Measurements from ENCODE around the gene BTBD2. TPM values are rescaled to one million over a fixed set of nuclear protein-coding genes. Genes with fewer than 3 reads are reported as not detected.
A peak's percentile ranks its signal among the peaks of the same experiment; 100 is the strongest.
"Not testable (repeated sequence)": the region's sequence is repeated elsewhere in the genome, so short reads cannot be mapped to it uniquely, and the experiment has no call there.

The BTBD2 gene
- total RNA-seq, 1 donor from 2014 or later: 28.7 TPM

GRCh38 chr19:2039959-2040646, 24.6 kb upstream of the BTBD2 start:
- Histone ChIP-seq H3K36me3 (ENCODE audit: control insufficient read depth in 3 of 3, insufficient read depth in 3 of 3, low read length in 3 of 3) (peaks cover 18 to 44% (median 33%) of the 10 kb centered on the region in 3 donors), H3K9me3 (ENCODE audit: control insufficient read depth in 3 of 3, low read length in 3 of 3) (peaks cover 0 to 5% (median 0%) of the 10 kb centered on the region in 3 donors), H3K4me1 (ENCODE audit: control insufficient read depth in 3 of 3, insufficient read depth in 3 of 3, low read length in 3 of 3) (peaks cover 57 to 67% (median 60%) of the 10 kb centered on the region in 3 donors), H3K27ac (ENCODE audit: low read depth, low read length) (peak overlapping the region; percentile 98), H3K4me3 (ENCODE audit: low read length in 3 of 3) (peak overlapping the region in 2 of 3 donors; percentile 49 to 66), H3K27me3 (ENCODE audit: control insufficient read depth in 3 of 3, insufficient read depth in 3 of 3, low read length in 3 of 3) (no peaks in the 10 kb centered on the region), H3K9ac (ENCODE audit: low read depth in 1 of 3, low read length in 3 of 3) (peak overlapping the region; percentile 82 to 93 (median 92))

DNA sequence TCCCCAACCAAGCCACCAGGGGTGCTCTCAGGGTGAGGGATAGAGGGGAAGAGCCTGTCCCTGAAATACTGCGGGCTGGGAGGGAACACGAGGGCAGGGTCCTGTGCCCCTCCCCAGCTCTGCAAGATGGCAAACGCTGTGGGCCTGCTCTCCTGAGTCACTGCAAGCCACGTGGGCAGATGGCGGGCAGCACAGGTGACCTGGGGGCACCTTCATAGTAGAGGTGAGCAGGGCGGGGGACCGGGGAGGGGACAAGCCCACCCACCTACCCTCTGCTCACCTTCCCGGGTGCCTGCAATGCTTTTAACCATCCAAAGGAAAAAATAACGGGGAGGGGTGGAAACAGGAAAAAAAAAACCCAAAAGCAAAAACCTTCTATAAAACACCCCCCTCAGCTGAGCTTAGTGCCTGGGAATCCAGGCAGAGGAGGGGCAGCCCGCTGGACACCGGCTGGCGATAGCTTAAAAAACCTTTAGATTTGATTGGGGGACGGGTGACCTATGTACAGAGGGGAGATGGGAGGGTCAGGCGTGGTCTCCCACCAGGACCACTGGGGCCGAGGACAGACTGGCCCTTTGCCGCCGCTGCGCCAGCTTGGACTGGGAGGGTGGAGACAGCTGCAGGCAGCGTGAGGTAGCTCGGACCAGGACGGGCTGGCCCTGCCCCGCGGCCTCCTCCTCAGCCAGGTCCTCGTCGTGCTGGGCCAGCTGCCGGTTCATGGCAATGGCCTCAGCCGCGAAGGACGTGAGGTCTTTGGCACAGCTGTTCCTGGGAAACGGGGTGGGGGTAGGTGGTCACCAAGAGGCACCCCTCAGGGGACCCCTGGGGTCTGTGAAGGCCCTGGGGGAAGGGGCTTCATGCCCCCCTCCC, 23.8 kb upstream of the BTBD2 start:
- H3K27me3 ChIP-seq (ENCODE audit: control insufficient read depth in 3 of 3, insufficient read depth in 3 of 3, low read length in 3 of 3): no peaks in the 10 kb centered on the region
- peak overlapping the region in 1 of 3 donors; percentile 36 for H3K4me3 ChIP-seq (ENCODE audit: low read length in 3 of 3)
- peak overlapping the region; percentile 98 for H3K27ac ChIP-seq (ENCODE audit: low read depth, low read length)
- H3K4me1 ChIP-seq (ENCODE audit: control insufficient read depth in 3 of 3, insufficient read depth in 3 of 3, low read length in 3 of 3): peaks cover 49 to 59% (median 52%) of the 10 kb centered on the region in 3 donors
- peaks cover 0 to 5% (median 0%) of the 10 kb centered on the region in 3 donors for H3K9me3 ChIP-seq (ENCODE audit: control insufficient read depth in 3 of 3, low read length in 3 of 3)
- H3K36me3 ChIP-seq (ENCODE audit: control insufficient read depth in 3 of 3, insufficient read depth in 3 of 3, low read length in 3 of 3): peaks cover 12 to 37% (median 31%) of the 10 kb centered on the region in 3 donors
- peak overlapping the region; percentile 51 to 93 (median 92) for H3K9ac ChIP-seq (ENCODE audit: low read depth in 1 of 3, low read length in 3 of 3)

GRCh38 chr19:2038284-2039088, 23.0 kb upstream of the BTBD2 start:
- no peak overlapping the region for H3K4me3 ChIP-seq (ENCODE audit: low read length in 3 of 3)
- peaks cover 0 to 5% (median 0%) of the 10 kb centered on the region in 3 donors for H3K9me3 ChIP-seq (ENCODE audit: control insufficient read depth in 3 of 3, low read length in 3 of 3)
- peak overlapping the region; percentile 10 to 93 (median 92) for H3K9ac ChIP-seq (ENCODE audit: low read depth in 1 of 3, low read length in 3 of 3)
- peaks cover 41 to 51% (median 44%) of the 10 kb centered on the region in 3 donors for H3K4me1 ChIP-seq (ENCODE audit: control insufficient read depth in 3 of 3, insufficient read depth in 3 of 3, low read length in 3 of 3)
- H3K27me3 ChIP-seq (ENCODE audit: control insufficient read depth in 3 of 3, insufficient read depth in 3 of 3, low read length in 3 of 3): no peaks in the 10 kb centered on the region
- H3K36me3 ChIP-seq (ENCODE audit: control insufficient read depth in 3 of 3, insufficient read depth in 3 of 3, low read length in 3 of 3): peaks cover 11 to 35% (median 30%) of the 10 kb centered on the region in 3 donors
- H3K27ac ChIP-seq (ENCODE audit: low read depth, low read length): peak overlapping the region; percentile 98

- Histone ChIP-seq H3K4me3 (ENCODE audit: low read length in 3 of 3) (no peak overlapping the region), H3K9me3 (ENCODE audit: control insufficient read depth in 3 of 3, low read length in 3 of 3) (peaks cover 0 to 5% (median 0%) of the 10 kb centered on the region in 3 donors), H3K9ac (ENCODE audit: low read depth in 1 of 3, low read length in 3 of 3) (no peak overlapping the region), H3K4me1 (ENCODE audit: control insufficient read depth in 3 of 3, insufficient read depth in 3 of 3, low read length in 3 of 3) (peaks cover 35 to 50% (median 41%) of the 10 kb centered on the region in 3 donors), H3K27me3 (ENCODE audit: control insufficient read depth in 3 of 3, insufficient read depth in 3 of 3, low read length in 3 of 3) (no peaks in the 10 kb centered on the region), H3K27ac (ENCODE audit: low read depth, low read length) (no peak overlapping the region), H3K36me3 (ENCODE audit: control insufficient read depth in 3 of 3, insufficient read depth in 3 of 3, low read length in 3 of 3) (peaks cover 9 to 27% (median 24%) of the 10 kb centered on the region in 3 donors)
Measured at GRCh38 chr19:2037651-2038255, 22.2 kb upstream of the BTBD2 start.

DNA sequence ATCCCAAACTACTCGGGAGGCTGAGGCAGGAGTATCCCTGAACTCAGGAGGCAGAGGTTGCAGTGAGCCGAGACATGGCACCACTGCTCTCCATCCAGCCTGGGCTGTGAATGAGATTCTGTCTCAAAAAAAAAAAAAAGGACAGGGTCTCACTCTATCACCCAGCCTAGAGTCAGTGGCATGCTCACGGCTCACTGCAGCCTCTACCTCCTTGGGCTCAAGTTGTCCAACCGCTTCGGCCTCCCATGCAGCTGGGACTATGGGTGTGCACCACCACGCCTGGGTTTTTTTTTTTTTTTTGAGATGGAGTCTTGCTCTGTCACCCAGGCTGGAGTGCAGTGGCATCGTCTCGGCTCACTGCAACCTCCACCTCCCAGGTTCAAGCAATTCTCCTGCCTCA, 20.9 kb upstream of the BTBD2 start:
- no peak overlapping the region for H3K9ac ChIP-seq (ENCODE audit: low read depth in 1 of 3, low read length in 3 of 3)
- H3K27me3 ChIP-seq (ENCODE audit: control insufficient read depth in 3 of 3, insufficient read depth in 3 of 3, low read length in 3 of 3): no peaks in the 10 kb centered on the region
- H3K4me1 ChIP-seq (ENCODE audit: control insufficient read depth in 3 of 3, insufficient read depth in 3 of 3, low read length in 3 of 3): peaks cover 37 to 53% (median 43%) of the 10 kb centered on the region in 3 donors
- H3K27ac ChIP-seq (ENCODE audit: low read depth, low read length): no peak overlapping the region
- H3K4me3 ChIP-seq (ENCODE audit: low read length in 3 of 3): no peak overlapping the region
- H3K36me3 ChIP-seq (ENCODE audit: control insufficient read depth in 3 of 3, insufficient read depth in 3 of 3, low read length in 3 of 3): peaks cover 9 to 19% (median 18%) of the 10 kb centered on the region in 3 donors
- H3K9me3 ChIP-seq (ENCODE audit: control insufficient read depth in 3 of 3, low read length in 3 of 3): peaks cover 0 to 5% (median 0%) of the 10 kb centered on the region in 3 donors

DNA sequence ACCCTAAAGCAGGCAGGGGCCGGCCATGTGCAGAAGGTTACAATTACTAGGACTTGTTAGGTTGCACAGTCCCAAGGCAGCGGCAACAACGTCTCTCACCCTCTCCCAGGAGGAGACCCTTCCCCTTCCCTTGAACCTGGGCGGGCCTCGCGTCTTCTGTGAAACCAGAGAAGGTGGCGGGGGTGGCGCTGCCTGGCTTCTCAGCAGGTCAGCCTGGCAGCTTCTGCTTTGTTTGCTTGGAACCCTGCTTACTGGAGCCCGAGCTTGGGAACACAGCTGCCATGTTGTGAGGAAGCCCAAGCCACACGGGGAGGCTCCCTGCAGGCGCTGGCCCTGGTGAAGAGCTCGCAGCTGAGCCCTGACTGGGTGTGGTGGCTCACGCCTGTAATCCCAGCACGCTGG, 20.1 kb upstream of the BTBD2 start:
- Histone ChIP-seq H3K4me1 (ENCODE audit: control insufficient read depth in 3 of 3, insufficient read depth in 3 of 3, low read length in 3 of 3) (peaks cover 30 to 47% (median 36%) of the 10 kb centered on the region in 3 donors), H3K27ac (ENCODE audit: low read depth, low read length) (peak overlapping the region; percentile 25)

DNA sequence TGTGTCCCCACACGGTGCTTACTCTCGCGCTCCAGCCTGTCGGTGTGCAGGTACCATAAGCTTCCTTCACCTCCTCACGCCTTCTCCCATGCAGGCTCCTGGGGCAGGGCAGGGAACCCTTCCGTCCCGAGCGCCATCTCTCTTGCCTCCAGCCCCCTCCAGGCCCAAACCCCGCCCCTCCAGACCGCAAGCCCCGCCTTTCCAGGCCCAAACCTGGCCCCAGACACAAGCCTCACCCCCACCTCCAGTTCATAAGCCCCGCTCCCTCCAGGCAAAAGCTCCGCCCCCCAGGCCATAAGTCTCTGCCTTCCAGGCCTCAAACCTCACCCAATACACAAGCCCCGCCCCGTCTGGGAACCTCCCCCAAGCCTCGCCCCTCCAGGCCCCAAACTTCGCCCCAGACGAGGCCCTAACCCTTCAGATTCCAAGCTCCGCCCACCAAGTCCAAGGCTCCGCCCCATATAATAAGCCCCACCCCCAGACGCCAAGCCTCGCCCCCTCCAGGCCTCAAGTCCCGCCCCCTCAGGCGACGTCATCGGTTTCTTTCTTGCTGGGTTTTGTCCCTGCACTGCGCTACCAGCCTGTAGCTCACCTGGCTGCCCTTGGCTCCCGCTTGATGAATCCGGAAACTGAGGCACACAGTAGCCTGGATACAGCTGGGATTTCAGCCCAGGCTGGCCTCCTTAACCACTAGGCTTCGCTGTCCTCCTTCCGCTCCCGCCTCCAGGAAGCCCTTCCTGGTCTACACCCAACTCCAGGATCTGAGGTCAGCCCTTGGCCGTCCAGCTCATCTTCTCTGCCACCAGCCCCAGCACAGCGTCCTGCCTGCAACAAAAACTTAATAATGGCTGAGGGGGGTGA, 19.4 kb upstream of the BTBD2 start:
- Histone ChIP-seq H3K27ac (ENCODE audit: low read depth, low read length) (peak overlapping the region; percentile 25), H3K4me3 (ENCODE audit: low read length in 3 of 3) (no peak overlapping the region), H3K36me3 (ENCODE audit: control insufficient read depth in 3 of 3, insufficient read depth in 3 of 3, low read length in 3 of 3) (peaks cover 0 to 10% (median 8%) of the 10 kb centered on the region in 3 donors), H3K9me3 (ENCODE audit: control insufficient read depth in 3 of 3, low read length in 3 of 3) (peaks cover 0 to 5% (median 0%) of the 10 kb centered on the region in 3 donors), H3K4me1 (ENCODE audit: control insufficient read depth in 3 of 3, insufficient read depth in 3 of 3, low read length in 3 of 3) (peaks cover 24 to 41% (median 30%) of the 10 kb centered on the region in 3 donors), H3K27me3 (ENCODE audit: control insufficient read depth in 3 of 3, insufficient read depth in 3 of 3, low read length in 3 of 3) (no peaks in the 10 kb centered on the region), H3K9ac (ENCODE audit: low read depth in 1 of 3, low read length in 3 of 3) (no peak overlapping the region)

More for the DNA sequence above, 20.1 kb upstream of the BTBD2 start:
- no peak overlapping the region for H3K4me3 ChIP-seq (ENCODE audit: low read length in 3 of 3)
- H3K36me3 ChIP-seq (ENCODE audit: control insufficient read depth in 3 of 3, insufficient read depth in 3 of 3, low read length in 3 of 3): peaks cover 1 to 11% (median 9%) of the 10 kb centered on the region in 3 donors
- H3K9me3 ChIP-seq (ENCODE audit: control insufficient read depth in 3 of 3, low read length in 3 of 3): peaks cover 0 to 5% (median 0%) of the 10 kb centered on the region in 3 donors
- no peaks in the 10 kb centered on the region for H3K27me3 ChIP-seq (ENCODE audit: control insufficient read depth in 3 of 3, insufficient read depth in 3 of 3, low read length in 3 of 3)
- no peak overlapping the region for H3K9ac ChIP-seq (ENCODE audit: low read depth in 1 of 3, low read length in 3 of 3)

DNA sequence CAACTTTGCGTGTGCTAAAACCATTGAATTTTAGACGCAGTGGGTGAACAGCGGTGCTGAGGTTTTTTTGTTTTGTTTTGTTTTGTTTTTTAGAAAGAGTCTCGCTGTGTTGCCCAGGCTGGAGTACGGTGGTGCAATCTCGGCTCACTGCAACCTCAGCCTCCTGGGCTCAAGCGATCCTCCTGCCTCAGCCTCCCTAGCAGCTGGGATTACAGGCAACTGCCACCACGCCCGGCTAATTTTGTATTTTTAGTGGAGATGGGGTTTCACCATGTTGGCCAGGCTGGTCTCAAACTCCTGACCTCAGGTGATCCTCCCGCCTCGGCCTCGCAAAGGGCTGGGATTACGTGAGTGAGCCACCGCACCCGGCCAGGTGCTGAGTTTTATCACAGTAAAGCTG, 18.7 kb upstream of the BTBD2 start:
- peaks cover 18 to 34% (median 23%) of the 10 kb centered on the region in 3 donors for H3K4me1 ChIP-seq (ENCODE audit: control insufficient read depth in 3 of 3, insufficient read depth in 3 of 3, low read length in 3 of 3)
- not testable (repeated sequence) for H3K27me3 ChIP-seq (ENCODE audit: control insufficient read depth in 3 of 3, insufficient read depth in 3 of 3, low read length in 3 of 3); H3K9ac ChIP-seq (ENCODE audit: low read depth in 1 of 3, low read length in 3 of 3); H3K4me3 ChIP-seq (ENCODE audit: low read length in 3 of 3); H3K36me3 ChIP-seq (ENCODE audit: control insufficient read depth in 3 of 3, insufficient read depth in 3 of 3, low read length in 3 of 3); H3K27ac ChIP-seq (ENCODE audit: low read depth, low read length); H3K9me3 ChIP-seq (ENCODE audit: control insufficient read depth in 3 of 3, low read length in 3 of 3)
